NT2/D1 (cell line): ENCODE results near the gene IQCK.

Experiments used
- DNase-seq: peaks from one replicate; pipeline ENCODE4 v3.0.0-alpha.2; 2011; ENCODE audit warnings: low read depth, low spot score
- H3K27me3 ChIP-seq: 2 replicates; pipeline ENCODE4 v1.6.0; 2011; ENCODE audit warnings: mild to moderate bottlenecking; ENCODE audit not compliant: insufficient read length, insufficient read depth
- H3K36me3 ChIP-seq: 2 replicates; pipeline ENCODE4 v1.6.1; 2011; ENCODE audit warnings: mild to moderate bottlenecking, low read length, mixed read lengths; ENCODE audit not compliant: insufficient read depth, insufficient read length
- H3K4me1 ChIP-seq: 2 replicates; pipeline ENCODE4 v1.5.1; 2011; ENCODE audit not compliant: insufficient read depth, insufficient read length
- H3K4me3 ChIP-seq: 2 replicates; pipeline ENCODE4 v1.5.1; 2011; ENCODE audit warnings: low read depth; ENCODE audit not compliant: insufficient read length
- H3K9ac ChIP-seq: 2 replicates; pipeline ENCODE4 v1.6.0; 2011; ENCODE audit warnings: low read depth; ENCODE audit not compliant: insufficient read length
- H3K9me3 ChIP-seq: 2 replicates; pipeline ENCODE4 v1.5.1; 2011; ENCODE audit warnings: mild to moderate bottlenecking, low read length; ENCODE audit not compliant: insufficient read depth
- SUZ12 ChIP-seq: IDR thresholded peaks from 2 replicates; pipeline ENCODE4 v1.6.1; 2011; ENCODE audit not compliant: insufficient read length, insufficient read depth; ENCODE audit errors: extremely low read depth
- YY1 ChIP-seq: IDR thresholded peaks from 2 replicates; pipeline ENCODE4 v1.6.1; 2011; ENCODE audit not compliant: insufficient read length, insufficient read depth
- ZNF274 ChIP-seq: IDR thresholded peaks from 2 replicates; pipeline ENCODE4 v1.6.1; 2011; ENCODE audit warnings: mild to moderate bottlenecking, low read depth, low read length

Gene IQCK

DNA sequence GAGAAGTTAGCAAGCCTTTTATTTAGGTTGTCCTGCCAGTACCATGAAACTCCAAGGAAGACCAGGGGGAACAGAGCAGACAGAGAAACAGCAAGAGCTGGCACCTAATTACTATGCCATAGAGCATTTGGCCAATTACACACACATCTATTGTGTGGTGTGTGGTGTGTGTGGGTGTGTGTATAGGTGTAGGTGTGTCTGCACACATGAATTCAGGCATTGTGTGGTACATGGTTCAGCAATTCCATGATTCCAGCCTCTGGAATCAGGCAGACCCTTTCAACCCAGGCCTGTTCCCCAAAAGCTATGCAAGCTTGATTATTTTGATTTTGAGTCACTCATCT, 25.7 kb downstream of the IQCK start:
- no peak for TF ChIP-seq SUZ12
- no peak for TF ChIP-seq YY1
- no peak for TF ChIP-seq ZNF274
- Histone ChIP-seq H3K4me3 (no peak overlapping the region), H3K36me3 (peaks cover 6% of the 10 kb centered on the region), H3K9ac (no peak overlapping the region), H3K27me3 (no peaks in the 10 kb centered on the region), H3K4me1 (no peaks in the 10 kb centered on the region), H3K9me3 (no peaks in the 10 kb centered on the region)
- no peak for DNase-seq

- no peaks in the 10 kb centered on the region for H3K9me3 ChIP-seq
- no peak overlapping the region for H3K4me3 ChIP-seq
- TF ChIP-seq ZNF274: no peak
- no peak for TF ChIP-seq SUZ12
- TF ChIP-seq YY1: no peak
- no peak overlapping the region for H3K9ac ChIP-seq
- H3K4me1 ChIP-seq: no peaks in the 10 kb centered on the region
- DNase-seq: no peak
- no peaks in the 10 kb centered on the region for H3K27me3 ChIP-seq
- H3K36me3 ChIP-seq: no peaks in the 10 kb centered on the region
Measured at GRCh38 chr16:19744670-19745069, 26.6 kb downstream of the IQCK start.

- Histone ChIP-seq H3K27me3 (no peaks in the 10 kb centered on the region), H3K36me3 (no peaks in the 10 kb centered on the region), H3K9ac (no peak overlapping the region), H3K4me1 (no peaks in the 10 kb centered on the region), H3K4me3 (no peak overlapping the region), H3K9me3 (no peaks in the 10 kb centered on the region)
- DNase-seq: no peak
- no peak for TF ChIP-seq SUZ12
- TF ChIP-seq ZNF274: no peak
- no peak for TF ChIP-seq YY1
Measured at GRCh38 chr16:19745286-19746010, 27.4 kb downstream of the IQCK start.

- no peak for DNase-seq
- H3K9me3 ChIP-seq: no peaks in the 10 kb centered on the region
- no peak overlapping the region for H3K9ac ChIP-seq
- H3K4me1 ChIP-seq: no peaks in the 10 kb centered on the region
- TF ChIP-seq ZNF274 (no peak), YY1 (no peak), SUZ12 (no peak)
- no peaks in the 10 kb centered on the region for H3K27me3 ChIP-seq
- no peak overlapping the region for H3K4me3 ChIP-seq
- H3K36me3 ChIP-seq: no peaks in the 10 kb centered on the region
Measured at GRCh38 chr16:19746561-19746960, 28.5 kb downstream of the IQCK start.

GRCh38 chr16:19748389-19749168, 30.5 kb downstream of the IQCK start:
- Histone ChIP-seq H3K4me1 (no peaks in the 10 kb centered on the region), H3K36me3 (no peaks in the 10 kb centered on the region), H3K9me3 (no peaks in the 10 kb centered on the region), H3K9ac (no peak overlapping the region), H3K4me3 (no peak overlapping the region), H3K27me3 (no peaks in the 10 kb centered on the region)
- no peak for TF ChIP-seq SUZ12
- TF ChIP-seq YY1: no peak
- no peak for TF ChIP-seq ZNF274
- DNase-seq: no peak

DNA sequence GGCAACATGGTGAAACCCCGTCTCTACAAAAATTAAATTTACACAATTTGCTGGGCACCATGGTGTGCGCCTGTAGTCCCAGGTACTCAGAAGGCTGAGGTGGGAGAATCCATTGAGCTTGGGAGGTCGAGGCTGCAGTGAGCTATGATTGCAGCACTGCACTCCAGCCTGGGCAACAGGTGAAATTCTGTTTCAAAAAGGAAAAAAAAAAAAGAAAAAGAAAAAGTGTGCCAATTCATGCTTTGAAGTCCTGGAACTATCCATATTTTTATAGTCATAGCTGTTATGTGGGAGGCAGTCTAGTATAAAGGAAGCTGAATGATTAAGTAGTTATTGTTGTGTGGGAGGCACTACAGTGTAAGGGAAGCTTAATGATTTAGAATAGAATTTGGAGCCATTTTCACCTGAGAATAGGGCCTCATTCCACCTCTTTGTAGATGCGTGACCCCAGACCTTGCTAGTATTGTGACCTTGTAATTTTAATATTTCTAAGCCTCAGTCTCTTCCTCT, 31.6 kb downstream of the IQCK start:
- no peaks in the 10 kb centered on the region for H3K27me3 ChIP-seq
- TF ChIP-seq YY1 (no peak), ZNF274 (no peak), SUZ12 (no peak)

More for the DNA sequence above, 31.6 kb downstream of the IQCK start:
- H3K9ac ChIP-seq: no peak overlapping the region
- no peaks in the 10 kb centered on the region for H3K36me3 ChIP-seq
- no peak for DNase-seq
- no peaks in the 10 kb centered on the region for H3K9me3 ChIP-seq
- H3K4me3 ChIP-seq: no peak overlapping the region
- no peaks in the 10 kb centered on the region for H3K4me1 ChIP-seq
